Adipose tissue (tissue), 3 donors: ENCODE data around the gene KLHDC10. TPM values are rescaled to one million over a fixed set of nuclear protein-coding genes. Genes with fewer than 3 reads are reported as not detected.
"Not testable (repeated sequence)": the region's sequence is repeated elsewhere in the genome, so short reads cannot be mapped to it uniquely, and the experiment has no call there.

ENCODE experiments used
- H3K27ac ChIP-seq: one replicate; pipeline ENCODE4 v1.5.1; 2013; ENCODE audit warnings: low read depth, low read length
- WGBS, 3 donors: extraction: QIAGEN DNeasy Blood & Tissue Kit; methylation state at CpG; one replicate each; pipeline ENCODE4 v1.1.7; 2013; 5-methylcytosine and 5-hydroxymethylcytosine counted together
- polyA plus RNA-seq, 3 donors: library from polyadenylated mRNA; stranded (reverse); fragments of 200-250 nt; gene quantifications; one replicate each; pipeline ENCODE4 v1.2.3, GENCODE V29; 2013
- donor health status: healthy with polysubstance abuse.
- donor health status: Bipolar disorder and iron deficiency.
- donor health status: healthy.

The KLHDC10 gene
- polyA plus RNA-seq: 10 to 100 TPM in 2 of 3 donors, 1 to 10 TPM in 1; 9.1 to 13.2 (median 12.3) TPM

GRCh38 chr7:130069978-130070860 is at the start of gene KLHDC10:
Gene KLHDC10, plus strand, starts transcription at chr7:130070534. Its CDS starts 110 bp downstream, at chr7:130070644.
- WGBS, 3 donors: 0 to 1% (median 0%) methylated on average over 57 of the region's 57 CpGs
- peak within 1 kb of the TSS; percentile 12 for H3K27ac ChIP-seq

- no peak overlapping the region for H3K27ac ChIP-seq
- 94 to 96% (median 95%) methylated on average over 10 of the region's 10 CpGs for WGBS, 3 donors
Observed at GRCh38 chr7:130021105-130021834, 49.1 kb upstream of the KLHDC10 start.

- WGBS, 3 donors: 88 to 93% (median 92%) methylated on average over 9 of the region's 9 CpGs
- H3K27ac ChIP-seq: no peak overlapping the region
Observed at GRCh38 chr7:130022115-130022514, 48.2 kb upstream of the KLHDC10 start.

- no peak overlapping the region for H3K27ac ChIP-seq
- WGBS, 3 donors: 93 to 96% (median 93%) methylated on average over 7 of the region's 7 CpGs
Observed at GRCh38 chr7:130022623-130023175, 47.6 kb upstream of the KLHDC10 start.

- 94 to 96% (median 96%) methylated on average over 5 of the region's 5 CpGs for WGBS, 3 donors
- H3K27ac ChIP-seq: no peak overlapping the region
Observed at GRCh38 chr7:130024390-130024789, 45.9 kb upstream of the KLHDC10 start.

GRCh38 chr7:130032698-130033097 is 37.6 kb upstream of the KLHDC10 start:
- 94 to 100% (median 95%) methylated on average over 1 of the region's 1 CpG for WGBS, 3 donors
- no peak overlapping the region for H3K27ac ChIP-seq

- H3K27ac ChIP-seq: no peak overlapping the region
Observed at GRCh38 chr7:130037703-130038102, 32.6 kb upstream of the KLHDC10 start.

GRCh38 chr7:130040576-130040975 is 29.8 kb upstream of the KLHDC10 start:
- WGBS, 3 donors: 98 to 99% (median 98%) methylated on average over 4 of the region's 4 CpGs
- H3K27ac ChIP-seq: no peak overlapping the region

- H3K27ac ChIP-seq: no peak overlapping the region
- WGBS, 3 donors: 82 to 92% (median 91%) methylated on average over 3 to 4 of the region's 4 CpGs
Observed at GRCh38 chr7:130047831-130048230, 22.5 kb upstream of the KLHDC10 start.

- 88 to 91% (median 90%) methylated on average over 4 of the region's 4 CpGs for WGBS, 3 donors
- no peak overlapping the region for H3K27ac ChIP-seq
Observed at GRCh38 chr7:130048906-130049305, 21.4 kb upstream of the KLHDC10 start.

- H3K27ac ChIP-seq: not testable (repeated sequence)
- 97 to 98% (median 97%) methylated on average over 15 of the region's 15 CpGs for WGBS, 3 donors
Observed at GRCh38 chr7:130052250-130052649, 18.1 kb upstream of the KLHDC10 start.

GRCh38 chr7:130055198-130055597 is 15.1 kb upstream of the KLHDC10 start:
- 91 to 96% (median 94%) methylated on average over 8 of the region's 8 CpGs for WGBS, 3 donors
- not testable (repeated sequence) for H3K27ac ChIP-seq

- WGBS, 3 donors: 83 to 88% (median 87%) methylated on average over 1 of the region's 1 CpG
- no peak overlapping the region for H3K27ac ChIP-seq
Observed at GRCh38 chr7:130062246-130062645, 8.1 kb upstream of the KLHDC10 start.

GRCh38 chr7:130063036-130063435 is 7.3 kb upstream of the KLHDC10 start:
- 3 to 10% (median 4%) methylated on average over 2 of the region's 2 CpGs for WGBS, 3 donors
- no peak overlapping the region for H3K27ac ChIP-seq

- not testable (repeated sequence) for H3K27ac ChIP-seq
- 75 to 87% (median 79%) methylated on average over 6 of the region's 6 CpGs for WGBS, 3 donors
Observed at GRCh38 chr7:130064580-130064926, 5.8 kb upstream of the KLHDC10 start.

- no peak overlapping the region for H3K27ac ChIP-seq
- WGBS, 3 donors: 52 to 77% (median 70%) methylated on average over 6 of the region's 6 CpGs
Observed at GRCh38 chr7:130065500-130066152, 4.7 kb upstream of the KLHDC10 start.

- H3K27ac ChIP-seq: no peak overlapping the region
- 23 to 68% (median 66%) methylated on average over 7 of the region's 7 CpGs for WGBS, 3 donors
Observed at GRCh38 chr7:130069179-130069977, 956 bp upstream of the KLHDC10 start.
